ENCODE results near the gene SLC44A3.

GRCh38 chr1:94817712-94818111 is 2.4 kb upstream of the SLC44A3 start:
- TF ChIP-seq CTCF (conservative IDR thresholded peaks at IDR 0.05; ENCODE audit: low read length), result no peak
- no peak for TF ChIP-seq EZH2phosphoT487 (IDR thresholded peaks at IDR 0.05; ENCODE audit: borderline replicate concordance)

All from Loucy (cell line).